Loucy (cell line): Measurements from ENCODE around the gene WWOX.

Source experiments
- EZH2phosphoT487 ChIP-seq: fragments of 200-600 bp; IDR thresholded peaks from 2 replicates; pipeline ENCODE4 v1.6.1; 2018; ENCODE audit warnings: antibody characterized with exemption, mild to moderate bottlenecking, moderate library complexity, borderline replicate concordance
- TF ChIP-seq, protein P1 (sequence below): fragments of 200-600 bp; sonication (generic); conservative IDR thresholded peaks from 2 replicates; pipeline ENCODE4 v1.5.1; 2014; ENCODE audit warnings: mild to moderate bottlenecking, antibody characterized with exemption, low read length

GRCh38 chr16:78982096-78982744 lies 882.8 kb downstream of the WWOX start:
- TF ChIP-seq, protein P1, sequence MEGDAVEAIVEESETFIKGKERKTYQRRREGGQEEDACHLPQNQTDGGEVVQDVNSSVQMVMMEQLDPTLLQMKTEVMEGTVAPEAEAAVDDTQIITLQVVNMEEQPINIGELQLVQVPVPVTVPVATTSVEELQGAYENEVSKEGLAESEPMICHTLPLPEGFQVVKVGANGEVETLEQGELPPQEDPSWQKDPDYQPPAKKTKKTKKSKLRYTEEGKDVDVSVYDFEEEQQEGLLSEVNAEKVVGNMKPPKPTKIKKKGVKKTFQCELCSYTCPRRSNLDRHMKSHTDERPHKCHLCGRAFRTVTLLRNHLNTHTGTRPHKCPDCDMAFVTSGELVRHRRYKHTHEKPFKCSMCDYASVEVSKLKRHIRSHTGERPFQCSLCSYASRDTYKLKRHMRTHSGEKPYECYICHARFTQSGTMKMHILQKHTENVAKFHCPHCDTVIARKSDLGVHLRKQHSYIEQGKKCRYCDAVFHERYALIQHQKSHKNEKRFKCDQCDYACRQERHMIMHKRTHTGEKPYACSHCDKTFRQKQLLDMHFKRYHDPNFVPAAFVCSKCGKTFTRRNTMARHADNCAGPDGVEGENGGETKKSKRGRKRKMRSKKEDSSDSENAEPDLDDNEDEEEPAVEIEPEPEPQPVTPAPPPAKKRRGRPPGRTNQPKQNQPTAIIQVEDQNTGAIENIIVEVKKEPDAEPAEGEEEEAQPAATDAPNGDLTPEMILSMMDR, result no peak
- no peak for TF ChIP-seq EZH2phosphoT487
